ENCODE measurements around the gene TOMM7.

GRCh38 chr7:22843681-22844309, 21.1 kb upstream of the TOMM7 start:
- TF ChIP-seq, protein P1, sequence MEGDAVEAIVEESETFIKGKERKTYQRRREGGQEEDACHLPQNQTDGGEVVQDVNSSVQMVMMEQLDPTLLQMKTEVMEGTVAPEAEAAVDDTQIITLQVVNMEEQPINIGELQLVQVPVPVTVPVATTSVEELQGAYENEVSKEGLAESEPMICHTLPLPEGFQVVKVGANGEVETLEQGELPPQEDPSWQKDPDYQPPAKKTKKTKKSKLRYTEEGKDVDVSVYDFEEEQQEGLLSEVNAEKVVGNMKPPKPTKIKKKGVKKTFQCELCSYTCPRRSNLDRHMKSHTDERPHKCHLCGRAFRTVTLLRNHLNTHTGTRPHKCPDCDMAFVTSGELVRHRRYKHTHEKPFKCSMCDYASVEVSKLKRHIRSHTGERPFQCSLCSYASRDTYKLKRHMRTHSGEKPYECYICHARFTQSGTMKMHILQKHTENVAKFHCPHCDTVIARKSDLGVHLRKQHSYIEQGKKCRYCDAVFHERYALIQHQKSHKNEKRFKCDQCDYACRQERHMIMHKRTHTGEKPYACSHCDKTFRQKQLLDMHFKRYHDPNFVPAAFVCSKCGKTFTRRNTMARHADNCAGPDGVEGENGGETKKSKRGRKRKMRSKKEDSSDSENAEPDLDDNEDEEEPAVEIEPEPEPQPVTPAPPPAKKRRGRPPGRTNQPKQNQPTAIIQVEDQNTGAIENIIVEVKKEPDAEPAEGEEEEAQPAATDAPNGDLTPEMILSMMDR (IDR thresholded peaks at IDR 0.05): no peak
- TF ChIP-seq POLR2AphosphoS5 (IDR thresholded peaks at IDR 0.05) (no peak), EP300 (IDR thresholded peaks at IDR 0.05; ENCODE audit: low read depth) (no peak)
